Transverse colon (tissue), 4 donors: Measurements from ENCODE around the gene SSPN. TPM values are rescaled to one million over a fixed set of nuclear protein-coding genes. Genes with fewer than 3 reads are reported as not detected.

Experiments used
- DNase-seq: peaks from one replicate; pipeline ENCODE4 v3.0.0-alpha.2; 2019
- H3K27ac ChIP-seq, 4 donors: fragments of 200-600 bp; sonication (generic); 2 replicates each; pipeline ENCODE4 v1.5.1; 2016 to 2018; ENCODE audit warnings: inconsistent platforms in 4 of 4
- H3K27me3 ChIP-seq: fragments of 200-600 bp; sonication (generic); 2 replicates; pipeline ENCODE4 v1.5.1; 2017; ENCODE audit warnings: inconsistent platforms
- H3K36me3 ChIP-seq, 4 donors: fragments of 200-600 bp; sonication (generic); 2 replicates each; pipeline ENCODE4 v1.5.1; 2017 to 2019; ENCODE audit warnings: inconsistent platforms in 4 of 4
- H3K4me1 ChIP-seq, 4 donors: fragments of 200-600 bp; sonication (generic); 2 replicates each; pipeline ENCODE4 v1.5.1; 2017 to 2020; ENCODE audit warnings: inconsistent platforms in 4 of 4
- H3K4me3 ChIP-seq, 4 donors: fragments of 200-600 bp; sonication (generic); 1 replicate in 1 of 4; 2 replicates in 3 of 4; pipeline versions ENCODE4 v1.5.1 to v1.6.1; 2017 to 2019; ENCODE audit warnings: inconsistent platforms in 4 of 4
- H3K9me3 ChIP-seq, 2 donors: fragments of 200-600 bp; sonication (generic); 2 replicates each; pipeline ENCODE4 v1.5.1; 2017 to 2019; ENCODE audit warnings: inconsistent platforms in 2 of 2
- EP300 ChIP-seq: sonication (generic); formaldehyde crosslinking; IDR thresholded peaks from one replicate; pipeline ENCODE4 v1.6.1; 2017; ENCODE audit warnings: antibody characterized with exemption, low read depth
- POLR2A ChIP-seq: fragments of 450-650 bp; IDR thresholded peaks from one replicate; pipeline ENCODE4 v1.6.1; 2016; ENCODE audit warnings: antibody characterized with exemption, mild to moderate bottlenecking, moderate library complexity
- POLR2AphosphoS5 ChIP-seq, 3 donors: sonication (generic); formaldehyde crosslinking; IDR thresholded peaks; one replicate each; pipeline ENCODE4 v1.6.1; 2016; ENCODE audit warnings: antibody characterized with exemption in 3 of 3
- WGBS, 2 donors: methylation state at CpG; one replicate each; pipeline ENCODE4 v1.1.5; 2018; ENCODE audit warnings: low coverage in 1 of 2; 5-methylcytosine and 5-hydroxymethylcytosine counted together
- in situ Hi-C, 4 donors: fragments of 200-750 bp; cut with MboI; loops; one replicate each; pipeline versions ENCODE4 v1.15.0 to v1.15.1; 2017; ENCODE audit warnings: low sequenced_read_pairs in 3 of 4, low pct_ligation_motif_present in 1 of 4, low pct_unique_long_range_greater_than_20kb in 1 of 4
- intact Hi-C: fragments of 100-400 bp; cut with DNase I; formaldehyde crosslinking; loops from one replicate; pipeline ENCODE4 v1.15.1; 2023; ENCODE audit warnings: low total_unique reads
- total RNA-seq, 4 donors: library from RNA; depleted of rRNA; stranded (reverse); fragments of >200 nt; gene quantifications; one replicate each; pipeline ENCODE4 v1.1.0, GENCODE V29; 2016
- TF ChIP-seq, protein P1 (sequence below), 5 experiments: fragments of 200-600 bp in 3 of 5; fragments of 450-650 bp in 2 of 5; sonication (generic) in 3 of 5; IDR thresholded peaks; 1 replicate in 2 of 5; 2 replicates in 3 of 5; pipeline ENCODE4 v1.5.1; 2016 to 2017; ENCODE audit warnings: antibody characterized with exemption in 5 of 5, inconsistent platforms in 3 of 5, mild to moderate bottlenecking in 2 of 5, moderate library complexity in 1 of 5

SSPN gene
- total RNA-seq, 4 donors from 2014 or later, result 4.5 to 103 (median 15.0) TPM

GRCh38 chr12:26274441-26275312 is 79.3 kb downstream of the SSPN start:
- Histone ChIP-seq H3K27me3 (no peaks in the 10 kb centered on the region), H3K36me3 (no peaks in the 10 kb centered on the region), H3K4me3 (no peak overlapping the region), H3K27ac (peak overlapping the region; percentile 81 to 87 (median 86)), H3K4me1 (peaks cover 8 to 32% (median 17%) of the 10 kb centered on the region in 4 donors), H3K9me3 (no peaks in the 10 kb centered on the region)
- WGBS, 2 donors, result 20 to 37% methylated on average over 4 to 13 of the region's 13 CpGs
- intact Hi-C loops (no loop called here), in situ Hi-C loops (no loop called here)
- TF ChIP-seq POLR2AphosphoS5 (IDR thresholded peaks at IDR 0.05), result peak; percentile 65 to 84 (median 68)
- no peak for TF ChIP-seq POLR2A
- peak; percentile 78 for DNase-seq

GRCh38 chr12:26275313-26276131 is 80.1 kb downstream of the SSPN start:
- Histone ChIP-seq H3K4me3 (no peak overlapping the region), H3K36me3 (no peaks in the 10 kb centered on the region), H3K4me1 (peaks cover 8 to 32% (median 17%) of the 10 kb centered on the region in 4 donors), H3K9me3 (no peaks in the 10 kb centered on the region), H3K27me3 (no peaks in the 10 kb centered on the region), H3K27ac (peak overlapping the region; percentile 81 to 87 (median 86))
- 70 to 92% methylated on average over 3 to 11 of the region's 11 CpGs for WGBS, 2 donors
- no peak for DNase-seq
- in situ Hi-C loops, result no loop called here
- TF ChIP-seq POLR2A (no peak), EP300 (no peak), POLR2AphosphoS5 (IDR thresholded peaks at IDR 0.05) (no peak)
- TF ChIP-seq, protein P1, sequence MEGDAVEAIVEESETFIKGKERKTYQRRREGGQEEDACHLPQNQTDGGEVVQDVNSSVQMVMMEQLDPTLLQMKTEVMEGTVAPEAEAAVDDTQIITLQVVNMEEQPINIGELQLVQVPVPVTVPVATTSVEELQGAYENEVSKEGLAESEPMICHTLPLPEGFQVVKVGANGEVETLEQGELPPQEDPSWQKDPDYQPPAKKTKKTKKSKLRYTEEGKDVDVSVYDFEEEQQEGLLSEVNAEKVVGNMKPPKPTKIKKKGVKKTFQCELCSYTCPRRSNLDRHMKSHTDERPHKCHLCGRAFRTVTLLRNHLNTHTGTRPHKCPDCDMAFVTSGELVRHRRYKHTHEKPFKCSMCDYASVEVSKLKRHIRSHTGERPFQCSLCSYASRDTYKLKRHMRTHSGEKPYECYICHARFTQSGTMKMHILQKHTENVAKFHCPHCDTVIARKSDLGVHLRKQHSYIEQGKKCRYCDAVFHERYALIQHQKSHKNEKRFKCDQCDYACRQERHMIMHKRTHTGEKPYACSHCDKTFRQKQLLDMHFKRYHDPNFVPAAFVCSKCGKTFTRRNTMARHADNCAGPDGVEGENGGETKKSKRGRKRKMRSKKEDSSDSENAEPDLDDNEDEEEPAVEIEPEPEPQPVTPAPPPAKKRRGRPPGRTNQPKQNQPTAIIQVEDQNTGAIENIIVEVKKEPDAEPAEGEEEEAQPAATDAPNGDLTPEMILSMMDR (IDR thresholded peaks at IDR 0.05), result no peak
- intact Hi-C loops, result no loop called here

- no peaks in the 10 kb centered on the region for H3K9me3 ChIP-seq
- in situ Hi-C loops (no loop called here), intact Hi-C loops (no loop called here)
- no peak for DNase-seq
- H3K27ac ChIP-seq, result no peak overlapping the region
- WGBS, 2 donors, result 93 to 94% methylated on average over 2 of the region's 2 CpGs
- H3K4me1 ChIP-seq, result peaks cover 8 to 28% (median 16%) of the 10 kb centered on the region in 4 donors
- TF ChIP-seq, protein P1 (IDR thresholded peaks at IDR 0.05), result no peak
- TF ChIP-seq POLR2AphosphoS5 (IDR thresholded peaks at IDR 0.05), result no peak
- TF ChIP-seq EP300, result no peak
- no peak for TF ChIP-seq POLR2A
- H3K4me3 ChIP-seq, result no peak overlapping the region
- no peaks in the 10 kb centered on the region for H3K27me3 ChIP-seq
- H3K36me3 ChIP-seq, result no peaks in the 10 kb centered on the region
These were observed 81.3 kb downstream of the SSPN start for GRCh38 chr12:26276709-26277108.

DNA sequence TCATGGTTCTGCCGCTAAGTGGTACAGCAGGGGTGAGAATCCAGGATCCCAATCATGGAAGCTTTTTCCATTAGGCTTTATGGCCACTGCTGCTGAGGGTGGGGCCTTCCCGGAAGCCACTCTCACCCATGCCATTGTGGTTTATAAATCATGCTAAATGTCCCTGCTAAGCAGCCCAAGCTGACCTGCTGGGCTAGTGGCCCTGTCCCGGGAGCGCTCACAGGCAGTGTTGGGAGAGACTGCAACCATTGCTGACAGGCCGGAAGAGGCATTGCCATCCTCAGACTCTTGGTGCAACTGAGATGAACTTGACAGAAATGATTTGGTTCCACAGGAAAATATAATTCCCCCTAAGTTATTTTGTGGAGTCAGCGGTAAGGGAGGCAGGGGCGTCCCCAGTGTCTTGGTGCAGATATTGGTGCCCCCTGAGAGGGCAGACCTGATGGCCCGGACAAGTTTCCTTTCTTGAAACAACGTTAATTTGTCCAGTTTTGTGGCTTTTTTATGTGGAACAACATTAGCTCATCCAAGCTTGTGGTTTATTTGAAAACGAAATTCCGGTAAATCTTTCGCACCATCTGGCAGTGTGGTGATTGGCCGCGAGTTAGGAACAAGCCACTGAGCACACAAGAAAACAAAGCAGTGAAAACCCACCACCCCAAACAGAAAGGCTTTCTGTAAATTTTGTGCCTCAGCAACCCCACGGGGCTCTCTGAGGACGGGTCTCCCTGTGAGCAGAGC is 82.3 kb downstream of the SSPN start:
- Histone ChIP-seq H3K9me3 (no peaks in the 10 kb centered on the region), H3K36me3 (no peaks in the 10 kb centered on the region), H3K27ac (no peak overlapping the region), H3K4me3 (no peak overlapping the region), H3K27me3 (no peaks in the 10 kb centered on the region), H3K4me1 (peaks cover 8 to 19% (median 13%) of the 10 kb centered on the region in 4 donors)
- in situ Hi-C loops (no loop called here), intact Hi-C loops (no loop called here)
- 83 to 84% methylated on average over 4 to 16 of the region's 16 CpGs for WGBS, 2 donors
- TF ChIP-seq POLR2AphosphoS5 (IDR thresholded peaks at IDR 0.05), result no peak
- no peak for TF ChIP-seq EP300
- TF ChIP-seq POLR2A, result no peak
- TF ChIP-seq, protein P1 (IDR thresholded peaks at IDR 0.05), result no peak
- DNase-seq, result no peak
